Neural progenitor cell (in vitro differentiated cells): ENCODE measurements around the gene NDUFAF3. TPM values are rescaled to one million over a fixed set of nuclear protein-coding genes. Genes with fewer than 3 reads are reported as not detected.
A peak's percentile ranks its signal among the peaks of the same experiment; 100 is the strongest.

Source experiments
- DNase-seq: peaks from one replicate; pipeline ENCODE4 v3.0.0-alpha.2; 2016; ENCODE audit warnings: low spot score
- H2AFZ ChIP-seq: fragments of 200-600 bp; sonication (generic); replicated peaks from 2 replicates; pipeline ENCODE4 v1.6.1; 2016; ENCODE audit warnings: antibody characterized with exemption
- H3F3A ChIP-seq: fragments of 200-600 bp; sonication (generic); 2 replicates; pipeline ENCODE4 v1.6.1; 2016; ENCODE audit warnings: antibody characterized with exemption, low read depth
- H3K27ac ChIP-seq: fragments of 200-600 bp; sonication (generic); 2 replicates; pipeline ENCODE4 v1.5.1; 2016; ENCODE audit warnings: mild to moderate bottlenecking
- H3K27me3 ChIP-seq: fragments of 200-600 bp; sonication (generic); 2 replicates; pipeline ENCODE4 v1.6.1; 2016; ENCODE audit warnings: mild to moderate bottlenecking, moderate library complexity
- H3K36me3 ChIP-seq: fragments of 200-600 bp; sonication (generic); 2 replicates; pipeline ENCODE4 v1.5.1; 2016
- H3K4me1 ChIP-seq: fragments of 200-600 bp; sonication (generic); 2 replicates; pipeline ENCODE4 v1.6.1; 2016; ENCODE audit warnings: mixed run types
- H3K4me2 ChIP-seq: fragments of 200-600 bp; sonication (generic); 2 replicates; pipeline ENCODE4 v1.6.1; 2016
- H3K4me3 ChIP-seq: fragments of 200-600 bp; sonication (generic); 2 replicates; pipeline ENCODE4 v1.5.1; 2016
- H3K79me2 ChIP-seq: fragments of 200-600 bp; sonication (generic); 2 replicates; pipeline ENCODE4 v1.6.1; 2016; ENCODE audit warnings: low read depth
- H3K9ac ChIP-seq: fragments of 200-600 bp; sonication (generic); 2 replicates; pipeline ENCODE4 v1.6.1; 2016
- H3K9me3 ChIP-seq: fragments of 200-600 bp; sonication (generic); 2 replicates; pipeline ENCODE4 v1.5.1; 2016; ENCODE audit warnings: low read depth
- H4K20me1 ChIP-seq: fragments of 200-600 bp; sonication (generic); 2 replicates; pipeline ENCODE4 v1.6.1; 2016; ENCODE audit warnings: low read depth
- H3K27ac Mint-ChIP-seq: 3 replicates; pipeline ENCODE4 v1.8.0; 2021; ENCODE audit warnings: mixed read lengths
- H3K27me3 Mint-ChIP-seq: 2 replicates; pipeline ENCODE4 v1.8.0; 2022; ENCODE audit warnings: low read depth, mild to moderate bottlenecking, inconsistent platforms, moderate library complexity, mixed read lengths; ENCODE audit not compliant: insufficient read depth
- H3K36me3 Mint-ChIP-seq: 3 replicates; pipeline ENCODE4 v1.8.0; 2021; ENCODE audit warnings: mixed read lengths
- H3K4me1 Mint-ChIP-seq: 3 replicates; pipeline ENCODE4 v1.8.0; 2021; ENCODE audit warnings: mixed read lengths
- H3K4me3 Mint-ChIP-seq: 3 replicates; pipeline ENCODE4 v1.8.0; 2021; ENCODE audit warnings: mild to moderate bottlenecking, moderate library complexity, mixed read lengths
- H3K9me3 Mint-ChIP-seq: 3 replicates; pipeline ENCODE4 v1.8.0; 2020; ENCODE audit warnings: mixed read lengths
- CTCF ChIP-seq: fragments of 200-600 bp; sonication (generic); IDR thresholded peaks from 2 replicates; pipeline ENCODE4 v1.5.1; 2017; ENCODE audit warnings: antibody characterized with exemption, mild to moderate bottlenecking
- EZH2 ChIP-seq: fragments of 200-600 bp; sonication (generic); IDR thresholded peaks from 2 replicates; pipeline ENCODE4 v1.6.1; 2017; ENCODE audit warnings: antibody characterized with exemption, mild to moderate bottlenecking, moderate library complexity
- EZH2phosphoT487 ChIP-seq: fragments of 200-600 bp; sonication (generic); IDR thresholded peaks from 2 replicates; pipeline ENCODE4 v1.6.1; 2017; ENCODE audit warnings: antibody characterized with exemption
- total RNA-seq: library from RNA; depleted of rRNA; stranded (reverse); fragments of >200 nt; gene quantifications from 2 replicates; pipeline ENCODE4 v1.2.3, GENCODE V29; 2015; ENCODE audit warnings: low replicate concordance

NDUFAF3 gene
- total RNA-seq: 26.2 and 36.8 TPM in 2 replicates

GRCh38 chr3:49021813-49022687 lies at the start of gene NDUFAF3:
TSS of gene NDUFAF3 (plus strand) at chr3:49022121. CDS start at chr3:49022145, 24 bp downstream.
- H3K4me3 ChIP-seq: peak within 1 kb of the TSS; percentile 73
- peaks cover 70% of the 10 kb centered on the region for H3F3A ChIP-seq
- H3K27ac ChIP-seq: peak within 1 kb of the TSS; percentile 93
- peaks cover 22% of the 10 kb centered on the region for H3K4me1 Mint-ChIP-seq
- no peaks in the 10 kb centered on the region for H3K9me3 Mint-ChIP-seq
- peak within 1 kb of the TSS; percentile 97 for H3K27ac Mint-ChIP-seq
- peaks cover 24% of the 10 kb centered on the region for H3K36me3 Mint-ChIP-seq
- no peaks in the 10 kb centered on the region for H3K27me3 ChIP-seq
- no peaks in the 10 kb centered on the region for H3K36me3 ChIP-seq
- peak within 1 kb of the TSS; percentile 82 for H3K4me2 ChIP-seq
- TF ChIP-seq EZH2 (no peak), CTCF (peak; percentile 87)
- peaks cover 20% of the 10 kb centered on the region for H4K20me1 ChIP-seq
- no peaks in the 10 kb centered on the region for H3K9me3 ChIP-seq
- peak within 1 kb of the TSS; percentile 97 for H3K4me3 Mint-ChIP-seq
- H3K4me1 ChIP-seq: peaks cover 15% of the 10 kb centered on the region
- peak; percentile 97 for DNase-seq
- H3K27me3 Mint-ChIP-seq: peaks cover 8% of the 10 kb centered on the region
- H3K79me2 ChIP-seq: peaks cover 44% of the 10 kb centered on the region
- peak within 1 kb of the TSS; percentile 44 for H2AFZ ChIP-seq
- H3K9ac ChIP-seq: peak within 1 kb of the TSS; percentile 92

- H3K9me3 Mint-ChIP-seq: no peaks in the 10 kb centered on the region
- no peak overlapping the region for H3K27ac Mint-ChIP-seq
- no peaks in the 10 kb centered on the region for H3K27me3 ChIP-seq
- no peaks in the 10 kb centered on the region for H4K20me1 ChIP-seq
- H3K27ac ChIP-seq: no peak overlapping the region
- no peaks in the 10 kb centered on the region for H3K4me1 ChIP-seq
- peaks cover 33% of the 10 kb centered on the region for H3K36me3 Mint-ChIP-seq
- no peak overlapping the region for H3K4me2 ChIP-seq
- H3K36me3 ChIP-seq: no peaks in the 10 kb centered on the region
- TF ChIP-seq CTCF (no peak), EZH2 (no peak), EZH2phosphoT487 (no peak)
- no peak overlapping the region for H3K4me3 Mint-ChIP-seq
- H3K9ac ChIP-seq: no peak overlapping the region
- no peak overlapping the region for H3K4me3 ChIP-seq
- DNase-seq: no peak
- no peak overlapping the region for H2AFZ ChIP-seq
- H3K79me2 ChIP-seq: no peaks in the 10 kb centered on the region
- no peaks in the 10 kb centered on the region for H3K4me1 Mint-ChIP-seq
- peaks cover 2% of the 10 kb centered on the region for H3K27me3 Mint-ChIP-seq
- no peaks in the 10 kb centered on the region for H3K9me3 ChIP-seq
- H3F3A ChIP-seq: no peaks in the 10 kb centered on the region
These were observed 47.7 kb upstream of the NDUFAF3 start for GRCh38 chr3:48974076-48974864.

GRCh38 chr3:48979451-48979850 lies 42.5 kb upstream of the NDUFAF3 start:
- H3K27me3 Mint-ChIP-seq: peaks cover 6% of the 10 kb centered on the region
- Histone ChIP-seq H3K9me3 (no peaks in the 10 kb centered on the region), H3K4me1 (no peaks in the 10 kb centered on the region), H3K4me3 (no peak overlapping the region), H3K27me3 (no peaks in the 10 kb centered on the region), H4K20me1 (peaks cover 3% of the 10 kb centered on the region), H3F3A (no peaks in the 10 kb centered on the region), H3K4me2 (no peak overlapping the region), H3K9ac (no peak overlapping the region), H3K27ac (no peak overlapping the region), H2AFZ (no peak overlapping the region), H3K36me3 (no peaks in the 10 kb centered on the region), H3K79me2 (no peaks in the 10 kb centered on the region)
- no peak overlapping the region for H3K4me3 Mint-ChIP-seq
- DNase-seq: no peak
- H3K36me3 Mint-ChIP-seq: peaks cover 21% of the 10 kb centered on the region
- TF ChIP-seq EZH2 (no peak), CTCF (no peak), EZH2phosphoT487 (no peak)
- no peaks in the 10 kb centered on the region for H3K9me3 Mint-ChIP-seq
- H3K27ac Mint-ChIP-seq: no peak overlapping the region
- no peaks in the 10 kb centered on the region for H3K4me1 Mint-ChIP-seq
